HTR-8/SVneo (cell line): ENCODE measurements around the gene ARFGEF3.

ENCODE experiments used
- DNase-seq: peaks from one replicate; pipeline ENCODE4 v3.0.0; 2011; ENCODE audit warnings: low spot score, mixed read lengths; ENCODE audit not compliant: insufficient read length
- FAIRE-seq: peaks from 2 replicates; lab custom pipeline; 2011; peaks lifted over from hg19 to GRCh38; lab: Jason Lieb, UNC

Gene ARFGEF3

DNA sequence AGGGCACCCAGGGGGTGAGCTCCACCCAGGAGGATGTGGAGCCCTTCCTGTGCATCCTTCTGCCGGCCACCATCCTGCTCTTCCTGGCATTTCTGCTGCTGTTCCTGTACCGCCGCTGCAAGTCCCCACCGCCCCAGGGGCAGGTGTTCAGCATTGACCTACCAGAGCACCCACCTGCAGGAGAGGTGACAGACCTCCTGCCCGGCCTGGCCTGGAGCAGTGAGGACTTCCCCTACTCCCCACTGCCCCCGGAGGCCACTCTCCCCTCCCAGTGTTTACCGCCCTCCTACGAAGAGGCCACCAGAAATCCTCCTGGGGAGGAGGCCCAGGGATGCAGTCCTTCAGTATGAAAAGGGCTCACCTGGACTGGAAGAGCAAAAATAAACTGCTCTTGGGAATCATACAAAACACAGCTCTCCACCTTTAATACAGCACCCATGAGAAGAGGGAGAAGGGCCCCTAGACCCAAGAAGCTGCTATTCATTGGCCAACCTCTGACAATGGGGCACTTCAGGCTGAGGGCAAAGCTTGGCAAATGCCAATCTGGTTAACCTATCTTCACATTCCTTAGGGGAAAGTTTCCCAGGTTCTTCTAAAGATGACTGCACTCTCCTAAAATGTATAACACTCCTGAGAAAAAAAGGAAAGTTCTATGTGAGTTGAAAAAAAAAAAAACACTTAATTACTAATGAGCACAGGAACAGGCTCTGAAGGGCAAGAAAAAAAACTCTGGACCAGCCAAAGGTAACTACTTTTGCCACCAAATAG is 220.9 kb downstream of the ARFGEF3 start:
- DNase-seq (no peak), FAIRE-seq (no peak)

DNA sequence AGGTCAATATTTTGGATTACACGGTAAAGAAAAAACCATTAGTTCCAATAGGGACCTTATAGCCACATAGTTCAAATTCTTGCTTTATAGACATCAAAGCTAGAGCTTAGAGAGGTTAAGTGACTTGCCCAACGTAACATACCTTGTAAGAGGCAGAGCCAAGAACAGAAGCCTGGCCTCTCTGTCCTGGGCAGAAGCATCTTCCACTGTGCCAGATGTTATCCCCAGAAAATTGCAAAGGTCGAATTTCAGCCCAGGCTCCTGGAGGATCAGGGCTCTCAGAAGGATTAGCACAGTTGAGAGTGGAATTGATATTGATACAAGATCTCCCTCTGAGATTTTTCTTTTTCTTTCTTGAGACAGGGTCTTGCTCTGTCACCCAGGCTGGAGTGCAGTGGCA is 222.0 kb downstream of the ARFGEF3 start:
- FAIRE-seq (no peak), DNase-seq (no peak)

DNA sequence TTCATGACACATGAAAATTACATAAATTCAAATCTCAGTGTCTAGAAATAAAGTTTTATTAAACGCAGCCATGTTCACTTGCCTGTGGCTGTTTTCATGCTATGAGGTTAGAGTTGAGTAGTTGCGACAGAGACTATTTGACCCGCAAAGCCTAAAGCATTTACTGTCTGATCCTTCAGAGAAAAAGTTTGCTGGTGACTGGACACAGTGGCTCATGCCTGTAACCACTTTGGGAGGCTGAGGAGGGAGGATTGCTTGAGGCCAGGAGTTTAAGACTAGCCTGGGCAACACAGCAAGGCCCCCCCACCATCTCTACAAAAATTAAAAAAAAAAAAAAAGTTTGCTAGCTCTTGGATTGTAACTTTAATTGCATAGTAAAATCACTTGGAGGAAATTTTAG is 225.2 kb downstream of the ARFGEF3 start:
- no peak for DNase-seq
- no peak for FAIRE-seq

DNA sequence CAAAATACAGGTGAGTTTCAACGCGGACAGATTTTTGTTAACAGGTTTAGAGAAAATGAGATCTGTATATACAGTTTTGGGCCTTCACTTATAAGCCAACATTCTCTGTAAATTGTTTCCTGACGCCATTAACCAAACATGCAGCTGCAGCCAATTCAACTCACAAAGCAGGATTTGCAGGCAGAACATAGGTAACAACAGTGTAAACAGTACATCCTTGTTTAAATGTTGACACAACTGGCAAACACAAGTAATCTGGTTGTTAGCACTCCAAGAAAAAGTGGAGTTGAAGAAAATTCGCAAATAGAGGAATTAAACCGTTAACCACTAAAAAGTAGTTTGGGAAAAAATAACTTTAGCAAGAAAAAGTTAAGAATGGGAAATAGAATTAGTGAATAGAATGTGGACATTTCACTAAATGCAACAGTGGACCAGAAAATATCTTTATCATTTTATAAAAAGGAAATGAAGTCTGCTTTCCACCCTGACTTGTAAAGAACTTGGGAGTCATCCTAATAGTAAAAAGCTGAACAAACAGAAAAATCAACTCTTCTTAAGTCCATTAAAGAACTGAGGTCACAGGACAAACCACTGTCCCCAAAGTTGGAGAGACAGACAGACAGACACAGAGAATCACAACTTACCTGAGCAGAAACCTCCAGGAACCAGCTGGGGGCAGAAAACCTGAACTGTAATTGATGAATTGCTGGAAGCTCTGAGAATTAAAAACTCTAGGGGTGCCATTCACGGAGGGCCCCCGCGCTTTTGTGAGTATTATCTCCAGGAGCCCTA is 226.0 kb downstream of the ARFGEF3 start:
- DNase-seq: no peak

DNA sequence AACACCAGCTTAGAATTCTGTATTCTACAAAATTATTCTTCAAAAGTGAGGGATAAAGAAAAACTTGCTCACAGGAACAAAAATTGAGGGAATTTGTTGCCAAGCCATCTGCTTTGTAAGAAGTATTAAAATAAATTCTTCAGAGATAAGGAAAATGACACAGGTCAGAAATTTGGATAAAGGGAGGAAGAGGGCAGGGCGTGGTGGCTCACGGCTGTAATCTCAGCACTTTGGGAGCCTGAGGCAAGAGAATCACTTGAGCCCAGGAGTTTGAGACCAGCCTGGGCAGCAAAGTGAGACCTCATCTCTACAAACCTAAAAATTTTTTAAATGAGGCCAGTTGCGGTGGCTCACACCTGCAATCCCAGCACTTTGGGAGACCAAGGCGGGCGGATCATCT is 227.8 kb downstream of the ARFGEF3 start:
- no peak for FAIRE-seq
- no peak for DNase-seq

More for the DNA sequence above, 226.0 kb downstream of the ARFGEF3 start:
- no peak for FAIRE-seq
